HEK293 (cell line): ENCODE measurements around the gene TMEM170A.

Source experiments
- CTCF ChIA-PET: fragments of 350-600 bp; formaldehyde crosslinking; extraction: SDS; loops from one replicate; lab custom pipeline; 2021; ENCODE audit warnings: antibody characterized with exemption; lab: Yijun Ruan, JAX
- POLR2A ChIA-PET: fragments of 300-600 bp; formaldehyde crosslinking; extraction: SDS; loops from one replicate; lab custom pipeline; 2020; ENCODE audit warnings: antibody characterized with exemption, inconsistent platforms; lab: Yijun Ruan, JAX
- H3K27ac ChIP-seq: fragments of 200-500 bp; sonication (Bioruptor generic); 2 replicates; pipeline ENCODE4 v1.5.1; 2014; ENCODE audit warnings: low read depth, low read length, control low read depth, inconsistent platforms; ENCODE audit errors: extremely low read depth
- H3K36me3 ChIP-seq, 2 experiments: fragments of 200-500 bp in 1 of 2; sonication (Bioruptor generic) in 1 of 2; 1 replicate in 1 of 2; 2 replicates in 1 of 2; pipeline ENCODE4 v1.5.1; 2014 to 2017; ENCODE audit warnings: inconsistent platforms in 2 of 2, low read length in 2 of 2; ENCODE audit not compliant: control insufficient read depth in 2 of 2, insufficient read depth in 1 of 2
- H3K4me1 ChIP-seq: fragments of 200-500 bp; sonication (Bioruptor generic); 2 replicates; pipeline ENCODE4 v1.5.1; 2014; ENCODE audit warnings: mild to moderate bottlenecking, low read length, inconsistent platforms; ENCODE audit not compliant: control insufficient read depth, insufficient read depth
- H3K4me3 ChIP-seq: 2 replicates; pipeline ENCODE4 v1.5.1; 2011; ENCODE audit warnings: low read depth, mild to moderate bottlenecking, control low read depth, low read length, moderate library complexity
- H3K9me3 ChIP-seq: fragments of 200-500 bp; sonication (Bioruptor generic); 2 replicates; pipeline ENCODE4 v1.5.1; 2014; ENCODE audit warnings: low read depth, low read length, inconsistent platforms; ENCODE audit not compliant: control insufficient read depth, insufficient read depth
- EGR2 ChIP-seq: fragments of 450-650 bp; formaldehyde crosslinking; IDR thresholded peaks from 2 replicates; pipeline ENCODE4 v1.5.1; 2016; ENCODE audit warnings: low read depth, missing biosample characterization, missing genetic modification characterization
- ELK4 ChIP-seq: IDR thresholded peaks from 2 replicates; pipeline ENCODE4 v1.6.1; 2011; ENCODE audit warnings: mild to moderate bottlenecking, low read depth, low read length, borderline replicate concordance
- FEZF1 ChIP-seq: fragments of 450-650 bp; formaldehyde crosslinking; IDR thresholded peaks from 2 replicates; pipeline ENCODE4 v1.5.1; 2016; ENCODE audit warnings: missing biosample characterization, missing genetic modification characterization
- KLF16 ChIP-seq: fragments of 450-650 bp; formaldehyde crosslinking; IDR thresholded peaks from 2 replicates; pipeline ENCODE4 v1.5.1; 2017; ENCODE audit warnings: missing biosample characterization, missing genetic modification characterization
- KLF9 ChIP-seq: fragments of 450-650 bp; formaldehyde crosslinking; IDR thresholded peaks from 2 replicates; pipeline ENCODE4 v1.5.1; 2016; ENCODE audit warnings: missing biosample characterization, missing genetic modification characterization, low read depth
- RBAK ChIP-seq: fragments of 450-650 bp; formaldehyde crosslinking; IDR thresholded peaks from 2 replicates; pipeline ENCODE4 v1.5.1; 2016; ENCODE audit warnings: missing biosample characterization, missing genetic modification characterization
- SALL2 ChIP-seq: fragments of 450-650 bp; formaldehyde crosslinking; IDR thresholded peaks from 2 replicates; pipeline ENCODE4 v1.5.0; 2017; ENCODE audit warnings: missing biosample characterization, mild to moderate bottlenecking, missing genetic modification characterization, borderline replicate concordance
- TCF7L2 ChIP-seq: IDR thresholded peaks from 2 replicates; pipeline ENCODE4 v1.6.1; 2011; ENCODE audit warnings: low read depth, mild to moderate bottlenecking, inconsistent platforms, low read length, moderate library complexity, borderline replicate concordance
- YY1 ChIP-seq: fragments of 450-650 bp; formaldehyde crosslinking; IDR thresholded peaks from 2 replicates; pipeline ENCODE4 v1.5.1; 2018; ENCODE audit warnings: missing biosample characterization, missing genetic modification characterization
- ZBTB1 ChIP-seq: fragments of 450-650 bp; formaldehyde crosslinking; IDR thresholded peaks from 2 replicates; pipeline ENCODE4 v1.5.1; 2016; ENCODE audit warnings: missing biosample characterization, missing genetic modification characterization
- ZBTB17 ChIP-seq: fragments of 450-650 bp; formaldehyde crosslinking; IDR thresholded peaks from 2 replicates; pipeline ENCODE4 v1.5.1; 2016; ENCODE audit warnings: missing biosample characterization, missing genetic modification characterization
- ZBTB8A ChIP-seq: fragments of 450-650 bp; formaldehyde crosslinking; IDR thresholded peaks from 2 replicates; pipeline ENCODE4 v1.5.1; 2016; ENCODE audit warnings: missing biosample characterization, missing genetic modification characterization
- ZNF146 ChIP-seq: fragments of 450-650 bp; formaldehyde crosslinking; IDR thresholded peaks from 2 replicates; pipeline ENCODE4 v1.5.1; 2016; ENCODE audit warnings: missing biosample characterization, missing genetic modification characterization
- ZNF155 ChIP-seq: fragments of 450-650 bp; formaldehyde crosslinking; IDR thresholded peaks from 2 replicates; pipeline ENCODE4 v1.5.1; 2016; ENCODE audit warnings: missing biosample characterization, missing genetic modification characterization
- ZNF16 ChIP-seq: fragments of 450-650 bp; formaldehyde crosslinking; IDR thresholded peaks from 2 replicates; pipeline ENCODE4 v1.5.1; 2016; ENCODE audit warnings: low read depth, missing biosample characterization, missing genetic modification characterization
- ZNF362 ChIP-seq: fragments of 450-650 bp; formaldehyde crosslinking; IDR thresholded peaks from 2 replicates; pipeline ENCODE4 v1.5.1; 2016; ENCODE audit warnings: missing biosample characterization, missing genetic modification characterization
- ZNF561 ChIP-seq: fragments of 450-650 bp; IDR thresholded peaks from 2 replicates; pipeline ENCODE4 v1.5.1; 2018; ENCODE audit warnings: missing biosample characterization, missing genetic modification characterization, borderline replicate concordance
- ZNF600 ChIP-seq: fragments of 450-650 bp; formaldehyde crosslinking; IDR thresholded peaks from 2 replicates; pipeline ENCODE4 v1.5.1; 2016; ENCODE audit warnings: missing biosample characterization, missing genetic modification characterization
- ZNF629 ChIP-seq: fragments of 450-650 bp; formaldehyde crosslinking; IDR thresholded peaks from 2 replicates; pipeline ENCODE4 v1.5.1; 2017; ENCODE audit warnings: missing biosample characterization, missing genetic modification characterization
- ZNF654 ChIP-seq: fragments of 450-650 bp; formaldehyde crosslinking; IDR thresholded peaks from 2 replicates; pipeline ENCODE4 v1.5.1; 2016; ENCODE audit warnings: low read depth, missing biosample characterization, missing genetic modification characterization
- ZNF664 ChIP-seq: fragments of 450-650 bp; formaldehyde crosslinking; IDR thresholded peaks from 2 replicates; pipeline ENCODE4 v1.5.1; 2016; ENCODE audit warnings: missing biosample characterization, missing genetic modification characterization
- ZNF837 ChIP-seq: fragments of 450-650 bp; formaldehyde crosslinking; IDR thresholded peaks from 2 replicates; pipeline ENCODE4 v1.5.1; 2016; ENCODE audit warnings: missing biosample characterization, missing genetic modification characterization
- ZNF843 ChIP-seq: fragments of 450-650 bp; formaldehyde crosslinking; IDR thresholded peaks from 2 replicates; pipeline ENCODE4 v1.5.1; 2016; ENCODE audit warnings: missing biosample characterization, missing genetic modification characterization
- ZSCAN23 ChIP-seq: fragments of 450-650 bp; formaldehyde crosslinking; IDR thresholded peaks from 2 replicates; pipeline ENCODE4 v1.5.1; 2016; ENCODE audit warnings: missing biosample characterization, missing genetic modification characterization
- TF ChIP-seq, protein P1 (sequence below): fragments of 450-650 bp; formaldehyde crosslinking; IDR thresholded peaks from 2 replicates; pipeline ENCODE4 v1.5.1; 2017; ENCODE audit warnings: missing biosample characterization, mild to moderate bottlenecking, missing genetic modification characterization, moderate library complexity

TMEM170A gene

GRCh38 chr16:75479421-75479990 lies 15.0 kb upstream of the TMEM170A start:
- Histone ChIP-seq H3K4me1 (no peaks in the 10 kb centered on the region), H3K9me3 (no peaks in the 10 kb centered on the region), H3K27ac (no peak overlapping the region)
- POLR2A ChIA-PET = no interaction called here
- CTCF ChIA-PET = no interaction called here
- TF ChIP-seq KLF9 = no peak
- TF ChIP-seq, all 188 proteins: peak for 0
- Histone ChIP-seq H3K4me3 (no peak overlapping the region), H3K36me3 (peaks cover 0 to 5% of the 10 kb centered on the region in 2 experiments; a peak in 1 of 3 replicates)

GRCh38 chr16:75478480-75479345 lies 14.2 kb upstream of the TMEM170A start:
- Histone ChIP-seq H3K27ac (no peak overlapping the region), H3K9me3 (no peaks in the 10 kb centered on the region), H3K4me3 (no peak overlapping the region), H3K36me3 (peaks cover 0 to 5% of the 10 kb centered on the region in 2 experiments; a peak in 1 of 3 replicates), H3K4me1 (no peaks in the 10 kb centered on the region)
- POLR2A ChIA-PET = interaction anchor here (0.5 kb wide), 1 partner anchor 9 kb away, joined by 4 read pairs; no protein-coding TSS in a partner anchor
- CTCF ChIA-PET = no interaction called here
- no peak for TF ChIP-seq TCF7L2
- no peak for TF ChIP-seq ZNF561 (tag by site-specific recombination)
- TF ChIP-seq ZNF146 (tag by site-specific recombination) = no peak
- TF ChIP-seq FEZF1 (tag by site-specific recombination) = no peak
- no peak for TF ChIP-seq ZBTB8A (tag by site-specific recombination)
- TF ChIP-seq ZSCAN23 (tag by site-specific recombination) = no peak
- no peak for TF ChIP-seq ZNF16 (tag by site-specific recombination)

- ChIA-PET CTCF (interaction anchor here (1.2 to 2.1 kb wide), 3 partner anchors 13 to 110 kb away, joined by 3 to 9 read pairs (median 9); no protein-coding TSS in a partner anchor), POLR2A (interaction anchor here (0.5 to 1.1 kb wide), 3 partner anchors 8 to 592 kb away, joined by 4 to 6 read pairs (median 5); no protein-coding TSS in a partner anchor)
- peaks cover 0 to 5% of the 10 kb centered on the region in 2 experiments; a peak in 1 of 3 replicates for H3K36me3 ChIP-seq
- no peaks in the 10 kb centered on the region for H3K9me3 ChIP-seq
- no peak overlapping the region for H3K27ac ChIP-seq
- H3K4me1 ChIP-seq = no peaks in the 10 kb centered on the region
- H3K4me3 ChIP-seq = no peak overlapping the region
- TF ChIP-seq ZNF654 (tag by site-specific recombination) (no peak), ZBTB17 (tag by site-specific recombination) (peak; percentile 49), RBAK (tag by site-specific recombination) (no peak), ZNF155 (no peak), YY1 (tag by site-specific recombination) (no peak), ZNF600 (tag by site-specific recombination) (no peak), ZNF629 (tag by site-specific recombination) (no peak), ZSCAN23 (tag by site-specific recombination) (no peak), EGR2 (peak; percentile 39; the same call in 1 of the 2 replicates), ELK4 (no peak), ZNF664 (tag by site-specific recombination) (no peak), SALL2 (tag by site-specific recombination) (no peak), ZNF837 (tag by site-specific recombination) (no peak), ZNF362 (no peak), ZNF843 (tag by site-specific recombination) (no peak), KLF16 (no peak), ZBTB1 (tag by site-specific recombination) (no peak)
- TF ChIP-seq, protein P1, sequence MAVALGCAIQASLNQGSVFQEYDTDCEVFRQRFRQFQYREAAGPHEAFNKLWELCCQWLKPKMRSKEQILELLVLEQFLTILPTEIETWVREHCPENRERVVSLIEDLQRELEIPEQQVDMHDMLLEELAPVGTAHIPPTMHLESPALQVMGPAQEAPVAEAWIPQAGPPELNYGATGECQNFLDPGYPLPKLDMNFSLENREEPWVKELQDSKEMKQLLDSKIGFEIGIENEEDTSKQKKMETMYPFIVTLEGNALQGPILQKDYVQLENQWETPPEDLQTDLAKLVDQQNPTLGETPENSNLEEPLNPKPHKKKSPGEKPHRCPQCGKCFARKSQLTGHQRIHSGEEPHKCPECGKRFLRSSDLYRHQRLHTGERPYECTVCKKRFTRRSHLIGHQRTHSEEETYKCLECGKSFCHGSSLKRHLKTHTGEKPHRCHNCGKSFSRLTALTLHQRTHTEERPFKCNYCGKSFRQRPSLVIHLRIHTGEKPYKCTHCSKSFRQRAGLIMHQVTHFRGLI (tag by site-specific recombination) = no peak
Measured at GRCh38 chr16:75477680-75478473, 13.4 kb upstream of the TMEM170A start.
